K562 (cell line): ENCODE measurements around the gene CDC42BPB. TPM values are rescaled to one million over a fixed set of nuclear protein-coding genes. Genes with fewer than 3 reads are reported as not detected.

Experiments used
- ATAC-seq: fragments of 200-7000 bp; cut with Tn5 transposase; 3 replicates; pipeline ENCODE4 v1.9.1; 2020; ENCODE audit warnings: moderate library complexity
- BruUV-seq: library from RNA; stranded (reverse); fragments of 400-500 nt; replicated peaks from 2 replicates; lab custom pipeline; 2021; lab: Mats Ljungman, UMichigan
- CTCF ChIA-PET: fragments of 300-600 bp; formaldehyde crosslinking; extraction: SDS; loops from one replicate; lab custom pipeline; 2021; ENCODE audit warnings: low intra/inter-chr PET ratio; lab: Yijun Ruan, JAX
- POLR2A ChIA-PET: fragments of 300-600, 350-650 bp; sonication (Branson Sonifier 250); formaldehyde crosslinking; extraction: SDS; loops from one replicate; lab custom pipeline; 2021; ENCODE audit warnings: antibody characterized with exemption, inconsistent platforms; lab: Yijun Ruan, JAX
- DNase-seq, 4 experiments: peaks; one replicate each; pipeline versions ENCODE4 v3.0.0 to v3.0.0-alpha.2; 2011 to 2018; ENCODE audit warnings: low spot score in 3 of 4, mixed read lengths in 3 of 4; ENCODE audit errors: extremely low read depth in 1 of 4
- FAIRE-seq: peaks from 2 replicates; lab custom pipeline; 2011; peaks lifted over from hg19 to GRCh38; lab: Jason Lieb, UNC
- H2AFZ ChIP-seq: 2 replicates; pipeline ENCODE4 v1.6.0; 2011; ENCODE audit warnings: low read depth, low read length, control low read depth, inconsistent platforms
- H3K27ac ChIP-seq: fragments of 200-600 bp; 3 replicates; pipeline ENCODE4 v1.8.0; 2011; ENCODE audit warnings: low read depth, mild to moderate bottlenecking, control low read depth, inconsistent platforms, low read length, moderate library complexity, mixed read lengths; ENCODE audit errors: extremely low read depth
- H3K27me3 ChIP-seq, 2 experiments: fragments of 300-600 bp in 1 of 2; 2 replicates in 1 of 2; 3 replicates in 1 of 2; pipeline versions ENCODE4 v1.6.0 to v1.8.0; 2011; ENCODE audit warnings: inconsistent platforms in 2 of 2, low read length in 2 of 2, mild to moderate bottlenecking in 1 of 2, mixed read lengths in 1 of 2, moderate library complexity in 1 of 2; ENCODE audit not compliant: control insufficient read depth in 2 of 2, insufficient read depth in 2 of 2
- H3K36me3 ChIP-seq: fragments of 300-600 bp; 3 replicates; pipeline ENCODE4 v1.8.0; 2011; ENCODE audit warnings: mild to moderate bottlenecking, low read length, inconsistent platforms; ENCODE audit not compliant: control insufficient read depth, insufficient read depth
- H3K4me1 ChIP-seq, 2 experiments: fragments of 200-600 bp in 1 of 2; replicated peaks in 1 of 2; 2 replicates in 1 of 2; 3 replicates in 1 of 2; pipeline versions ENCODE4 v1.5.1 to v1.8.0; 2011; ENCODE audit warnings: inconsistent platforms in 2 of 2, low read length in 2 of 2, mild to moderate bottlenecking in 1 of 2, mixed read lengths in 1 of 2, moderate library complexity in 1 of 2; ENCODE audit not compliant: control insufficient read depth in 2 of 2, insufficient read depth in 2 of 2
- H3K4me2 ChIP-seq: 2 replicates; pipeline ENCODE4 v1.6.1; 2011; ENCODE audit warnings: low read length, control low read depth, inconsistent platforms, mixed read lengths; ENCODE audit not compliant: insufficient read depth
- H3K4me3 ChIP-seq: fragments of 200-600 bp; sonication (generic), shearing (Covaris generic); 2 replicates; pipeline ENCODE4 v1.5.1; 2016; ENCODE audit warnings: control low read depth, inconsistent platforms
- H3K79me2 ChIP-seq: fragments of 200-600 bp; 3 replicates; pipeline ENCODE4 v1.8.0; 2011; ENCODE audit warnings: low read length, inconsistent platforms; ENCODE audit not compliant: control insufficient read depth, insufficient read depth
- H3K9ac ChIP-seq, 2 experiments: 2 replicates each; pipeline versions ENCODE4 v1.6.0 to v1.6.1; 2011; ENCODE audit warnings: low read depth in 2 of 2, low read length in 2 of 2, control low read depth in 1 of 2, inconsistent platforms in 1 of 2, mild to moderate bottlenecking in 1 of 2, mixed read lengths in 1 of 2; ENCODE audit not compliant: insufficient read depth in 1 of 2
- H3K9me1 ChIP-seq: one replicate; pipeline ENCODE4 v1.6.0; 2011; ENCODE audit warnings: inconsistent platforms, mild to moderate bottlenecking, low read length, moderate library complexity; ENCODE audit not compliant: control insufficient read depth, insufficient read depth
- H3K9me3 ChIP-seq: replicated peaks from 2 replicates; pipeline ENCODE4 v1.5.1; 2011; ENCODE audit warnings: low read depth, low read length, inconsistent platforms; ENCODE audit not compliant: control insufficient read depth, insufficient read depth
- H4K20me1 ChIP-seq: replicated peaks from 2 replicates; pipeline ENCODE4 v1.6.1; 2011; ENCODE audit warnings: low read length, inconsistent platforms, mixed read lengths; ENCODE audit not compliant: control insufficient read depth, insufficient read depth
- CHAMP1 ChIP-seq: fragments of 450-650 bp; IDR thresholded peaks from 2 replicates; pipeline ENCODE4 v1.6.1; 2016; ENCODE audit warnings: mild to moderate bottlenecking
- JUNB ChIP-seq: fragments of 450-650 bp; formaldehyde crosslinking; conservative IDR thresholded peaks from 2 replicates; pipeline ENCODE4 v1.4.0; 2020; ENCODE audit warnings: mild to moderate bottlenecking
- POLR2G ChIP-seq: fragments of 200-400 bp; formaldehyde crosslinking; IDR thresholded peaks from 2 replicates; pipeline ENCODE4 v1.6.1; 2017; ENCODE audit warnings: low read depth, mild to moderate bottlenecking, antibody characterized with exemption, low read length, moderate library complexity
- RBM17 ChIP-seq: fragments of 200-400 bp; formaldehyde crosslinking; IDR thresholded peaks from 2 replicates; pipeline ENCODE4 v1.6.1; 2017; ENCODE audit warnings: low read depth, mild to moderate bottlenecking, low read length, borderline replicate concordance
- TAF7 ChIP-seq: fragments of 450-650 bp; IDR thresholded peaks from 2 replicates; pipeline ENCODE4 v1.6.1; 2016; ENCODE audit warnings: missing genetic modification characterization, missing compliant biosample characterization
- TFE3 ChIP-seq: fragments of 450-650 bp; formaldehyde crosslinking; IDR thresholded peaks from 2 replicates; pipeline ENCODE4 v1.4.0; 2020; ENCODE audit warnings: mild to moderate bottlenecking, mixed read lengths
- ZNF324 ChIP-seq: fragments of 250-450 bp; sonication (Bioruptor Pico); IDR thresholded peaks from 2 replicates; pipeline ENCODE4 v1.4.0; 2020; ENCODE audit warnings: mild to moderate bottlenecking
- ZNF551 ChIP-seq: fragments of 250-450 bp; sonication (Bioruptor Pico); IDR thresholded peaks from 2 replicates; pipeline ENCODE4 v1.5.0; 2021; ENCODE audit warnings: mild to moderate bottlenecking, moderate library complexity
- WGBS: fragments of 100-300 bp; shearing (Covaris generic); methylation state at CpG from one replicate; pipeline ENCODE4 v1.1.6; 2016; ENCODE audit warnings: low coverage, mixed read lengths; ENCODE audit not compliant: insufficient coverage; ENCODE audit errors: missing lambda C conversion rate; 5-methylcytosine and 5-hydroxymethylcytosine counted together
- in situ Hi-C: fragments of 300-500 bp; cut with MboI; formaldehyde crosslinking; loops from 4 replicates; pipeline ENCODE4 v1.15.0; 2018; ENCODE audit warnings: inconsistent platforms, mixed read lengths
- intact Hi-C: fragments of 100-400 bp; cut with micrococcal nuclease; formaldehyde crosslinking; loops from 2 replicates; pipeline ENCODE4 v1.14.2; 2022
- polyA plus RNA-seq, 8 experiments: library from polyadenylated mRNA; depleted of rRNA in 4 of 8; stranded (reverse) in 5 of 8; unstranded in 3 of 8; fragments of >200 nt; fragmentation: Nextera tagmentation in 2 of 8; fragmentation: Illumina TruSeq in 1 of 8; extraction: Ambion mirVana in 2 of 8; extraction: Trizol in 1 of 8; gene quantifications; 2 replicates each; pipeline versions ENCODE4 v1.2.1 to v1.2.3, GENCODE V29; 2011 to 2014; ENCODE audit warnings: inconsistent platforms in 1 of 8, missing spikeins in 1 of 8
- total RNA-seq, 7 experiments: library from RNA; depleted of rRNA in 6 of 7; stranded (reverse); fragments of >200 nt in 6 of 7; fragmentation: Illumina TruSeq in 2 of 7; extraction: Trizol in 2 of 7; gene quantifications; 2 replicates each; pipeline versions ENCODE4 v1.2.1 to v1.2.3, GENCODE V29; 2011 to 2021; ENCODE audit warnings: low replicate concordance in 1 of 7

CDC42BPB gene
- total and polyA plus RNA-seq, 9 of the 15 experiments (the other 6 are each of a cell fraction or from before 2014, with no cell fraction given), result 0.07 to 24.3 (median 12.6) TPM

DNA sequence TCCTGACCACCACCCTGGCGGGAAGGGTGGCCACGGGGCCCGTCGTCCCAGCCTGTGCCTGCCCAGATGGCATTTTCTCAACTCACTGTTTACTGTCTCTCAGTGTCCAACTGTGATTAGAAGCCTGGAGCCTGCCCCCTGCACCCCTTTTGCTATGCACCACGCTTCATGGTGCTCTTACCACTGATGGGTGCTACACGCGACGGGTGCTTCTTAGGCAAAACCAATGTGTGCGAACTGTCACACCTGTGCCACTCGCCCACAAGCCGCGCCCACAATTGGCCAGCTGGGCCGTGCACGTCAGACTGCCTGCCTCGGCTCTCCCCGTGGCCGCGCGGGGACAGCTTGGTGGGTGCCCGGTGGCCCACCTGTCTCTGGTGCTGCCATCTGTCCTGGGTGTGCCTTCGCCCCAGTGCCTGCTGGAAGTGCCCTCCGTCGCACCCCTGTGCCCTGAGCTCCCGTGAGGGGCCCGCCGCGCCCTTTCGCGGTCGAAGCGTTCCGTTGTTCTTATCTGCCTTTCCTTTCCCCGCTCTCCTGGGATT, 150.0 kb downstream of the CDC42BPB start:
- in situ Hi-C loops, result loop anchor here (25.0 kb wide), 1 partner anchor 395 kb away; the partner anchor contains the start of gene ANKRD9
- peaks cover 8% of the 10 kb centered on the region; the same call in 1 of the 3 replicates for H3K36me3 ChIP-seq

More for the DNA sequence above, 150.0 kb downstream of the CDC42BPB start:
- H3K9me1 ChIP-seq, result no peaks in the 10 kb centered on the region
- no TSS peak for BruUV-seq
- H3K9me3 ChIP-seq, result no peaks in the 10 kb centered on the region
- TF ChIP-seq TFE3 (CRISPR knock-in tag) (no peak), JUNB (CRISPR knock-in tag) (no peak), ZNF324 (CRISPR knock-in tag) (no peak), ZNF551 (CRISPR knock-in tag) (no peak), POLR2G (0 out of 2 replicates have a peak, but pooled peaks have one; percentile 13), CHAMP1 (no peak), RBM17 (no peak), TAF7 (no peak)
- H3K4me1 ChIP-seq, result peaks cover 0 to 10% of the 10 kb centered on the region in 2 experiments; a peak in 1 of 5 replicates
- no peak overlapping the region for H3K4me3 ChIP-seq
- H4K20me1 ChIP-seq, result no peaks in the 10 kb centered on the region
- no peak overlapping the region for H3K4me2 ChIP-seq
- no peak overlapping the region for H2AFZ ChIP-seq
- CTCF ChIA-PET, result no interaction called here
- intact Hi-C loops, result no loop called here
- WGBS, result 96% methylated on average over 9 of the region's 33 CpGs
- H3K9ac ChIP-seq, result no peak overlapping the region
- ATAC-seq (no peak), FAIRE-seq (no peak), DNase-seq (no peak)
- no peaks in the 10 kb centered on the region for H3K27me3 ChIP-seq
- H3K79me2 ChIP-seq, result no peaks in the 10 kb centered on the region
- H3K27ac ChIP-seq, result no peak overlapping the region
- POLR2A ChIA-PET, result no interaction called here
